Stimulated activated CD8-positive, alpha-beta memory T cell treated with anti-CD3 and anti-CD28 coated beads, Interleukin-2, amount 100 ng/mL, for 48 hours (primary cell): ENCODE results near the gene MTHFSD.

Experiments used
- DNase-seq, 2 donors: peaks; one replicate each; pipeline ENCODE4 v3.0.0-alpha.2; 2020; ENCODE audit warnings: low read depth in 2 of 2

Gene MTHFSD

DNA sequence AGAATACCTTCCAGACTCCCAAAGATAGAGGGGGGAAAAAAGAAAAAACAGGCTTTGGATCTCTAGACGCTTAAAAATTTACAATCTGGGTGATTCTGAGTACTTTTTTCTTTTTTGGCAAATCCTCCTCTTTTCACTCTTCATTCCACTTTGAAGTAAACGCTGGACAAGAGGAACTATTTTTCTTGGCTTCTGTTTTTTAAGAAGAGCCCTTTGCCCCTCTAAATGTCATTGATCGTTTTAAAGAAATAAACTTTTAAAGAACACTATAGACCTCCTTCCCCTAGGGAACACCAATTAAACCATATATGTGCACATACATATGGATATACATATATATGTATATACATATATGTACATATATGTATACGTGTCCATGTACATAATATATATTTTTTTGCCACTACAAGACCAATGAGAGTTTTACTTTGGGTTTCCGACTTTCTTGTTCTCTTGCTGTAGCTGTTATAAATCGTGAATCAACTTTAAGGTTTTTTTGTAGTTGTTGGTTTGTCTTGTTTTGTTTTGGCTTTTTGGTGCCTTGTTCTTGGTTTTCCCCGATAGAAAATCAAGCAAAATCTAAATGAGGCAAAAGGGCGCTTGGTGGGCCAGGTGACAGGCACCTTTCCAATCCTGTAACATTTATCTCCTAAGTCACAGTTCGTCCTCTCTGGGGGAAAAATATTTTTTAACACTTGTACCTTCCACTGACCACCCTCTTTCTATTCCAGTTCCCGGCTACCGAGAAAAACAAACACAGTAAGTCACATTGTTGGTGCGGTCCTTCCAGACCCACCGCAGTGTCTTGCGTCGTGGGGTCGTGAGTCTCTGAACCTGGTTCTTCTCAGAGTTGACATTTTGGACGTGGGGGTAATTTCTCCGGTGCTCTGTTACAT, 40.3 kb downstream of the MTHFSD start:
- no peak for DNase-seq

DNA sequence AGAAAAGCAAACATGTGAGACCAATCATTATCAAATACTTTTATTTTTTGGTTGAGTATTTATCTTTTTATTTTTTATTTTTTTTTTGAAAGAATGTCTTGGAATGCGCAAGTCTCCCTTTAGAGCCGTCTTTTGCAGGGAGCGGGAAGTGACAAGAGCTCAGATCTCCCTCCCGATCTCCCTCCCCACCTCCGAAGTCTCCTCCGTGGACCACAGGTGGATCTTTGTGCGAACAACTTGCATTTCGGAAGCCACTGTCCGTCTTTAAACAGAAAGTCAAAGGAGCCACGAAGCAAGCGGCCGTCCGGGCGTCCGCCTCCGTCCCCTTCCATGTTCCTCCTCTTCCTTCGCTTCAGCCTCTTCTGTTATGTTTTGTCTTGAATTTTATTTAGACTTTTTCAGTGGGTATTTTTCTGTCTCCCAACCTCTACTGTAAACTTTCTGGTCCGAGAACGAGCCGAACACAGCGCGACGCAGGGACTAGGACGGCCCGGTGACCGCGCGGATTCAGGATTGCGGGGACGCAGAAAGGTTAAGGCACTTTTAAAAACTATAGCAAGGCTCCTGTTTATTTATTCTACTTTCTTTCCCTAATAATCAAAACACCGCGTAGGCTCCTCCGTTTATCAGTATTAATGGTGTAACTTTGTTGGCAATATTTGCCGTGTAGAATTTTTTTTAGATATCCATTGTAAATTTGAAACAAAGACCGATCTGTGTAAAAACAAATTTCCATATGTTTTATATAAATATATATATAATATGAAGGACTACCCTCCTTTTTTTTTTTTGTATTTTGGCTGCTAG, 41.4 kb downstream of the MTHFSD start:
- DNase-seq = no peak

DNA sequence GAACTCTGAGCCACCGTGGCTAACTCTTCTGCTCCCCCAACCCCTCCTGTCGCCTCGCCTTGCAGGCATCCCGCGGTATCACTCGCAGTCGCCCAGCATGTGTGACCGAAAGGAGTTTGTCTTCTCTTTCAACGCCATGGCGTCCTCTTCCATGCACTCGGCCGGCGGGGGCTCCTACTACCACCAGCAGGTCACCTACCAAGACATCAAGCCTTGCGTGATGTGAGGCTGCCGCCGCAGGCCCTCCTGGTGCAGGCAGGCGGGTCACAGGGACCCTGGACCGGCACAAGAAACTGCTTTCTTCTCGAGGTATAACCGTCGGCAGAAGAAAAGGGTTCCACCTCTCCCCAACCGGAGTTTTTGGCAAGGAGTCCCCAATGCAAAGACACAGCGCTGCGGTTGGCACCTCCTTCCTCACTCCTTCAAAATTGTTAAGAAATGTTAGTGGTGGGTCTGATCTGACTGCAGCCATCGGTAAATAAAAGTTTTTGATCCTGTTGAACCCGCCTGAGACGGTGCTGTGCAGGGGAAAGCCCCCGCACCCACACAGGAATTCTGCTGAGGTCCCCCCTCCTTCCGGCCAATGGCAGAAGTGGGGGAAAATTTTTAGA, 42.1 kb downstream of the MTHFSD start:
- DNase-seq = no peak

DNA sequence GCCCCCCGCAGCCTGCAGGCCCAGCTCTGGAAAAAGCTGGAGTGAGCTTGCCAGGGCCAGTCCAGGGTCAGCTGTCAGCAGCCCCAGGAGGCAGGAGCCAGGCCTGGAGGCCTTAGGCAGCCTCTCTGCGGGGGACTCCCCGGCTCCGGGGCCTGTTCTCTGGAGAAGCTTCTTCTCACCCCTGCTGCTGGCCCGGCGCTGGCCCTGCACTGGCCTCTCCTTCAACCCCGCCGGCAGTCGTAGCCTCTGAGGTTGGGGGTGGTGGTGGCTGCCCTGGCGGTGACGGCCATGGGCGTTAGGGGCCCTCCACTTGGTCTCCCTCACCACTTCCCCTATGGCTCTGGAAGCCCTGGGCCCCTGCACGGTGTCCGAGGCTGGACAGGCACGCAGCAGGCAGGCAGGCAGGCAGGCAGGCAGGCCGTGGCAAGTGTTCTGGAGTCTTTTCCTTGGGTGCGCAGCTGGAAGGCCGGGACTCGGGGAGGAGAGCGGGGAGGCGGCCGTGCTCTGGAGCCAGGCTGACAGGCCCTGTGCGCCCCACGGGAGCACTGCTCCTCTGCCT, 42.7 kb downstream of the MTHFSD start:
- no peak for DNase-seq

DNA sequence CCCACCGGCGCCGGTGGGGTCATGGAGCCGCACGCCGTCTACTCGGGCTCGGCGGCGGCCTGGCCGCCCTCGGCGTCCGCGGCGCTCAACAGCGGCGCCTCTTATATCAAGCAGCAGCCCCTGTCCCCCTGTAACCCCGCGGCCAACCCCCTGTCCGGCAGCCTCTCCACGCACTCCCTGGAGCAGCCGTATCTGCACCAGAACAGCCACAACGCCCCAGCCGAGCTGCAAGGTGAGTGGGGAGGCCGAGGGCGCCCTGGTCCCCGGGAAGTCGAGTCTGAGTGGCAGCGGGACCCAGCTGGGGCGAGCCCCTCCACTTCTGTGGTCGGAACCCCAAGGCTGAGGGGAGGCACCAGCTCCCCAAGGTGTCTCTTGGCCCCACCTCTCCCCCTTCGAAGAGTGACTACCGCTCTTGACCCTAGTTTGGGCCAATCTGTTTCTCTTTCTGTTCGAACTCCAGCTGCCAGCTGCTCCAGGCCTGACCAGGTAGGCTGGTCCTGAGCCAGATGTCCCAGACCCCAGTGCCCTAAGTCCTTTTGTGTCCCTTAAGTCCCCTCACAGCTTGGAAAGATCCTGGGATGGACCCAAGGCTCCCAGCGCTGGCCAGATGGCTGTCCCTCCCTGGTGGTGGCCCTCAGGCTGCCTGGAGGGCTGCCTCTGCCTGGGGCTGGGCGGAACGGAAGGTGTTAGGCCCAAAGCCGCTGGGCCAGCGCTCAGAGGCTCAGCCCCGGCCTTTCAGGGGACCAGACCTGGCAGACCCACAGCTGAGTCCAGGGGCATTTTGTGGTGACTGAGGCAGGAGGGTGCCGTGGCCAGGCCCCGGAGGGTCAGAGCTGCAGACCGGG, 43.5 kb downstream of the MTHFSD start:
- no peak for DNase-seq

DNA sequence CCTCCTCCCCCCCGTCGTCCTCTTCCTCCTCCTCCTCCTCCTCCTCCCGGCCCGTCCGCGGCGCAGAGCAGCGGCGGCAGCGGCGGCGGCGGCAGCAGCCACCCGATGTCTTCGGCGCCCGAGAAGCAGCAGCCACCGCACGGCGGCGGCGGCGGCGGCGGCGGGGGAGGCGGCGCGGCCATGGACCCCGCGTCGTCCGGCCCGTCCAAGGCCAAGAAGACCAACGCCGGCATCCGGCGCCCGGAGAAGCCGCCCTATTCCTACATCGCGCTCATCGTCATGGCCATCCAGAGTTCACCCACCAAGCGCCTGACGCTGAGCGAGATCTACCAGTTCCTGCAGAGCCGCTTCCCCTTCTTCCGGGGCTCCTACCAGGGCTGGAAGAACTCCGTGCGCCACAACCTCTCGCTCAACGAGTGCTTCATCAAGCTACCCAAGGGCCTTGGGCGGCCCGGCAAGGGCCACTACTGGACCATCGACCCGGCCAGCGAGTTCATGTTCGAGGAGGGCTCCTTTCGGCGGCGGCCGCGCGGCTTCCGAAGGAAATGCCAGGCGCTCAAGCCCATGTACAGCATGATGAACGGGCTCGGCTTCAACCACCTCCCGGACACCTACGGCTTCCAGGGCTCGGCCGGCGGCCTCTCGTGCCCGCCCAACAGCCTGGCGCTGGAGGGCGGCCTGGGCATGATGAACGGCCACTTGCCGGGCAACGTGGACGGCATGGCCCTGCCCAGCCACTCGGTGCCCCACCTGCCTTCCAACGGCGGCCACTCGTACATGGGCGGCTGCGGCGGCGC, 44.4 kb downstream of the MTHFSD start, which contains the start of gene FOXF1:
FOXF1 (plus strand) TSS at position 63 of the 797 bp plus-strand sequence; CDS start at position 106, 43 bp downstream.
- DNase-seq = no peak

DNA sequence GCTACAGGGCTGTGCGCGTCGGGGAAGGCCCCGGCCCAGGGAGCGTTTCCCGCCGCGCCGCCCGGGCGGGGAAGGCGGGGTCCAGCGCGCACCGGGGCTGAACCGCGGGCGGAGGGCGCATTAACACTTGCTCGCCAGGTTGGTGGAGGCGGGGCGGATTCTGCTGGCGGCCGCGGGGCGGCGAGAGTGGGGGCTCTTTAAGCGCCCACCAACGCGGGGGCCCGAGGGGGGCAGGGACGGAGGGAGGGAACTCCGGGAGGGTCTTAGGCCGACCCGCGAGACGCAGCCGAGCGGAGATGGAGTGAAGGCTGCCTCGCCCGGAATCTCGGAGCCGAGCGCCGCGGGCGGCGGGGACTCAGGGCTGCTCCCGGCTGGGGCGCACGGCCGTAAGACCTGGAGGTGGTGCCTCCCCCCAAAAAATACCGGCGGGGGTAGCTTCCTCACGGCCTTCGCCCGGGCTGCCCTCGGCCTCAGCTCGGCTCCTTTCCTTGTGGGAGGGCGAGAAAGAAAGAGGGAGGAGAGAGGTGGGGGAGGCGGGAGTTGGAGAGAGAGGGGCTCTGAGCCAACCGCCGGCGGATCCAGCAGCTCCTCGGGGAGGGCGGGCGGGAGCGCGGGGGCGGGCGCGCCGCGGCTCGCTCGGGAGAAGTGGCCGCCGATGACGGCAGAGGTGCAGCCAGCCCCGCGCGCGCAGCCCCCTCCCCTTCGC, 45.1 kb downstream of the MTHFSD start:
- no peak for DNase-seq

DNA sequence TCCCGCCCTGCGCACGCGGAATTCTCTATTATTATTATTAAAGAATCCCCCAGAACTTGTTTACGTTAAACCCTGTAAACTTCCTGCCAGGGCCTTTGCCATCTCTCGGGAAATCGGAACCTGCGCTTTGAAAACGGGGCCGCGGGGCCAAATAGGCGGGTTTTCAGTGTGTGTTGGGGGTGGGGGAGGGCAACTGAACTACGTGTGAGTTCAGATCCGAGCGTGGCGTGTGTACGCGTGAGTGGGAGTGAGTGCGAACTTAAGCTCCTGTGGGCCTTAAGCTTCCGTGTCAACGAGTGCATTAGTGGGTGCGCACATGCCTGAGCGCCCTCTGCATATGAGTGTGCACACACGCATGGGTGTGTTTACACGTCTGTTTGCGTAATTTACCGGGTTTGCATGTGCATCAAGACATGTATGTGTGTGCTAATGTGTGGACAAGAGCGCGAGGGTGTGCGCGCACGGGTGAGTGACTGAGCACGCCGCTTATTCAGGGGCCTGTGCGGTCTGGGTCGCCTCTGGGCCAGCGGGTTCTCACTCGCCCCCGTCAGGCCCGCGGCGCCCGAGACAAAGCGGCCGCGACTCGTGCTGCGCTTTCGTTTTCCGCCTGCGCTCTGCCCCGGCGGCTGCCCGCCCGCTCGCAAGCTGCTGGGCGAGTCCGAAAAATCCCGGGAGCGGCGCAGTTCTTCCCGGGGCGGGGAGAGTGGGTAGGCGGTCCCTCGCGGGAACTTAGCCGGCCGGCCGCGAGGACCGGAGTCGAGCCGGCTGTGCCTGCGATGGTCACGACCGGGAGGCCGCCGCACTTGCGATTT, 45.9 kb downstream of the MTHFSD start:
- DNase-seq = no peak

DNA sequence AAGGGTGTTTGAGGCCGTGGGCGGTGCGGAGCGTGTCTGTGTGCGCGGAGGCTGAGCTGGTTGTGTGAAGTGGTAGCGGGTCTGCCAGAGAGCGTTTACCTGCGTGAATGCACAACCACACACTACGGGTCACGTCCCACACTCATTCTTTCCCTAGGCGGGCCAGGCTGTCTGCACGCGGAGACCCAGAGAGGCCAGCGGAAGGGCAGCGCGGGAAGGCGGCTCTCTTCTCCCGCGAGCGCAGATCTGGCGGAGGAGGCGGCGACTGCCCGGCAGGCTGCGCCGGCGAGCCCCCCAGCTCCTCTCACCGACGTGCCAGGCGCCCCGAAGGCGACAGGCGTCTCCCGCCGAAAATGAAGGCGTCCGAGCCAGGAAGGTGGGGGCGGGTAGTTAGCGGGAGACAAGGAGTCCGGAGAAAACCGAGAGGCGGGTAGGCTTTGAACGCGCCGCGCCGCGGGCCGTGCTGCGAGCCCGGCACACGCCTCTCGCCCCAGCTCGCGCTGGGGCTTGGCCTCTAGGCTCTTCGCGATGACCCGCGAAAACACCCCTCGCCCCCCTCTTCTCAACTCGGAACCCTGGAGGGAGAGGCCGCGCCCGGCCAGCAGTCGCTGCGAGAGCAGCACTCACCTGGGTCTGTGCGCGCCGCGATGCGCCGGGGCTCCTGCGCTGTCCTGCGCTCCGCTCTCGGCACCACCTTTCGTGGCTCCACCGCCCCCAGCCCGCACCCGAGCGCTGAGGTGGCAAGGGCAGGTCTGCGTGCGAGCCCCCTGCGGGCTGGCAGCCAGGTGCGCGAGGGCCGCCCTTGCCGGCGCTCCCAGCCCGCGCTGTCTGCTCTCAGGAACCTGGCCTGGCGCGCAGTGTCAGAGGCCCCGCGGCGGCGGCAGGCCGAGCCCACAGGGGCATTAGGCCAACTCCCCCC, 46.7 kb downstream of the MTHFSD start:
- DNase-seq = no peak

DNA sequence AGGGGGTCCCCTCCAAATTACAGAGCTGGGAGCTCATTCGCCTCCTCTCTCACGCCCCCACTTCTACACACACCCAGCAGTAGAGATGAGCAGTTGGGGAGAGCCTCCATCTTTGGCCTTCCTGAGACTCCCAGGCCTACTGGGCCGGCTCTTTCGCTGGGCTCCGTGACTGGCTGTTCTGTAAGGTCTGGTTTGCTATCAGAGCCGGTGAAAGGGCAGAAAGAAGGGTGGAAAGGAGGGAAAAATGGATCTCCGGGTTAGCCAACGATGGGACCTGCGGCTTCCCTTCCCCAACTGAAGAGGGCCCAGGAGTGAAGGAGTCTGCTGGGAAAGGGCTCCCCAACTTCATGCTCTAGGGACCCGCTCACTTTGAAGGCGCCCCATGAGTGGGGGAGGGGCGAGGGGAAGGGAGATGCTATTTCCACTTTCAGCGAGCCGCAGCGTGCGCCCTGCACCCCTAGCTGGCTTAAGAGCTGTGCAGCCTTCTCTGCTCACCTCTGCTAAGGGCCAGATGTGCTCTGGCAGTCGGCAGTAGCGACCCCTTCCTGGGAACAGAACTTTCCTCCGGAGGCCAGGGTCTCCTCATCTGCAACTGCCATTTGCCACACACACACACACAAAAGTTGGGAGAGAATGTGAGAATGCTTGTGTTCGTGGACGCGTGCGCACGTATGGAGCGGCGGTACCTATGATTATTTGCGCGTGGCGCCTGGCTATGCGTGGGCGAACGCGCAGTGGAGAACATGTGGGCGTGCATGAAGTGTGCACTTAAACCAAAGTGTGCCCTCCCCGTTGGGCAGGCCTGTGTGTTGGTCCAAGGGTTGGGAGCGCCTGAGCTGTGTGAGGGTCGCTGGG, 47.6 kb downstream of the MTHFSD start:
- DNase-seq = no peak

DNA sequence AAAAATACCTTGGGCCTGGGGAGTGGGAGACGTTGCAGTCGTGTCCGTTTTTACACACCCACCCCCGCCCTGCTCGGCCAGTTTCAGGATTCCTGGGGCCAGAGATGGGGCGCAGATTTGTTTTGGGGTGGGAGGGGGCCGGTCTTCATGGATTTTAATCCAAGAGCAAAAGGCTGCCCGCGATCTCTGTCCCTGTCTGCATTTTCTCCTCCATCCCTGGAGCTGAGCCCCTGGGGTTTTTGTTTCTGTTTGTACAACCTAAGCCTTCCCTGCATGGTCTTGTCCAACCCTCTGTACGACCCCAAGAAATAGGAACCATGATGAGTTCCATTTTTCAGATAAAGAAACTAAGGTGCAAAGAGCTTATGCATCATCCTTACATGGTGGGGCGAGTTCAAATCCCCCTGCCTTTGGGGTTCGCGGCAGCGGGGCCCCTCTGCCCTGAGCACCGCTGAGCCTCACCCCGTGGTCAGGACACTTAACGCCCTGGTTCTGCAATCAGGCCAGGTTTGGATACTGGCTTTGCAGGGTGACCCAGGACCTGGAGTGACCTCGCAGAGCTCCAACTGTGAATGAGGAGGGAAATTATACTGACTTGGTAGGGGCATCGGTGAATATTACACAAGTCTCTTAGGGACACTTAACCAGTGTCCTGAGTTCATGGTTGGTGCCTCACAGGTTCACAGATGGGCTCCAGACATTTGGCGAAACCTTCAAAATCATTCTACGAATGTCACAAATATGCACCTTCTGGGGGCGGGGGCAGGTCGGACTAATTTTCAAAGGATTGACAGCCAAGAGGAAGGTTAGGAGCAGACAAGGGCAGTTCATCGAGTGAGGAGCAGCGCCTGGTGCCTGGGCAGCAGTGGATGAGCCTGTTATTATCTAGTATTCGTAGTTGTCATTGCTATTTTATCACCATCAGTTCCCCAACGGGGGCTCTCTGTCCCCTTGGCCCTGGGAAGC, 48.9 kb downstream of the MTHFSD start:
- DNase-seq = no peak

DNA sequence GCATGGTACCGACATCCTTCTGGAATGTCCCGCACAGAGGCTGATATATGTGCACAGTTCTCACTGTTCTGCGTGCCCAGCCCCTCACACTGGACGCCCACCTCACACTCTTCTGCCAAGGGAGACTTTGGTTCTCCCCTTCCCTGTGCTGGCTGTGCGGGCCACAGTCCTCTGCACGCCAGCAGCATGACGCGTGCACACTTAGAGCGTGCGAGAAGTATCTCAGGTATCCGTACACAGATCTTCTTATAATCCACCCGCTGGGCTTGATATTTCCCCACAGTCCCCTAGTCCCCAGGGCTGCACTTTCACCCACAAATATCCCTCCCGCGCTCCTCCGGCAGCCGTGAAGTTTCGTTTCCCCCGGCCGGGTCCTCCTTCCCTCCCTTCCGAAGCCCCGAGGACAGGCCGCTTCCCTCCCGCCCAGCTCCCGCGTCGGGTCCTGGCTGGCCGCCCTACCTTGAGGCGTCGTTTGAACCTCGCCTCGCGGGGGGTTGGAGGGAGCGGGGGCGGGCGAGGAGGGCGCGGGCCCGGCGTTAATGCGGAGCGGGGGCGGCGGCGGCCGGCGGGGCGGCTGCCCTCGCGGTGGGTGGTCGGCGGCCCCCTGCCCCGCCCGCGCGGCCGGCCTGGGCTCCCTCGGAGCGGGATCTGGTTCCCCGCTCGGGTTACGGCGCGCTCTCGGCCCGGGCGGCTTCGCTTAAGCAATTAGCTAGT, 49.7 kb downstream of the MTHFSD start:
- DNase-seq = no peak

DNA sequence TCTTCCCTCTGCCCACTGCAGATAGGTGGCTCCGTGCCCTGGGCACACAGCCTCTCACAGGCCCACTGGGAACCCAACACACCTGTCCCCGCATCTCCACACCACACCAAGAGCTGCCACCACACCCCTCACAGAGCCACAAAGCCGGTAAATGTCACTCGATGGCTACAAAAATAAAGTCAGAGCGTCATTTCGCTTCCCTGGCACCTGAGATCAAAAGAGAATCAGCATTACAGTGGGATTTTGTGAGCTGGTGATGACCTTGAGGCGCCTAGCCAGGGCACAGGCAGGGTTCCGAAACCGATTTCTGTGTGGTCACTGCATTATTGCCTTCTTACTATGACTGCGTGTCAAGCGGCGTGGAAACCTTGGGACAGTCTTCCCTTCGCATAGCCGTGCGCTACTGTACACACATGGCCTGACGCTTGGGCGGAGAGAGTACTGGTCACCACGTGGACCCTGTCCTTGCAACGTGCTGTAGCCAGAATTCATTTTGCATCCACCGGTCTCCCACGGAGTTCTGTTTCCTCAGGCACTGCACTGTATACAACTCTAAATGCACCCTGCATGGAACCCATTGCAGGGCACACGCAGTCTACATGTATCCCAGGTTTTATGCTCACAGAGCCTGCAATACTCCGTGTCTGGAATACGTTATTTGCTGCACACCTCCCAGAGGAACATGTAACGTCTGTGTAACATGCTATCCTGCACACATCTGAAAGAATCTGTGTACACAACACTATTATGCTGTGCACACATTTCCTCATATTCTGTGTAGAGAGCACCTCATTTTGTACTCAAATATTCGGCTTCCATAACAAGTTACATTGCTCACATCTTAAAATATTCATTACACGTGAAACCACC, 50.5 kb downstream of the MTHFSD start:
- DNase-seq = no peak

DNA sequence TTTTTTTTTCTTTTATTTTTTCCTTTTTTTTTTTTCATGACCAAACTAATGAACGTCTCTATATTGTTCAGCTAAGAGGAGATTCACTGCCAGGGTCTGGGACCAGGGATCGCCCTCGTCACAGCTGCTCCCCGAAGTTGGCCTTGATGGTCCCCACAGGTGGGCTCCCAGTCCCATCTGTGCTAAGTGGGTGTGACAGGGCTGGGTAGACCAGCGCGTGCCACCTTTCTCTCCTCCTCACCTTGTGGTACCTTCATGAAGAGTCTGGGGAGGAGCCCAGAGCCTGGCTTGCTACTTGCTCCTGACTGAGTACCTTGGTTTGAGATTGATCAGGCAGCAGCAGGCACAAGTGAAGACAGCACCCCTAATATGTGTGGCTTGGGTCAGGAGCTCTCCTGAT, 51.2 kb downstream of the MTHFSD start:
- DNase-seq = no peak
